Adrenal gland (tissue), 12 donors: Measurements from ENCODE around the gene PLEKHA4. TPM values are rescaled to one million over a fixed set of nuclear protein-coding genes. Genes with fewer than 3 reads are reported as not detected.
A peak's percentile ranks its signal among the peaks of the same experiment; 100 is the strongest.
"Not testable (repeated sequence)": the region's sequence is repeated elsewhere in the genome, so short reads cannot be mapped to it uniquely, and the experiment has no call there.

Experiments
- DNase-seq, 7 donors: peaks; one replicate each; pipeline ENCODE4 v3.0.0-alpha.2; 2019 to 2020
- H3K27ac ChIP-seq, 5 donors: fragments of 200-600 bp; sonication (generic) in 4 of 5; 1 replicate in 3 of 5; 2 replicates in 2 of 5; pipeline versions ENCODE4 v1.5.1 to v1.8.0; 2016 to 2020; ENCODE audit warnings: mild to moderate bottlenecking in 1 of 5
- H3K27me3 ChIP-seq: fragments of 200-600 bp; 2 replicates; pipeline ENCODE4 v1.8.0; 2021
- H3K36me3 ChIP-seq, 2 donors: fragments of 200-600 bp; replicated peaks in 1 of 2; 1 replicate in 1 of 2; 2 replicates in 1 of 2; pipeline versions ENCODE4 v1.5.1 to v1.8.0; 2018 to 2022
- H3K4me1 ChIP-seq, 2 donors: fragments of 200-600 bp; replicated peaks in 1 of 2; 1 replicate in 1 of 2; 2 replicates in 1 of 2; pipeline versions ENCODE4 v1.5.1 to v1.8.0; 2018 to 2021
- H3K4me3 ChIP-seq, 4 donors: fragments of 200-600 bp; sonication (generic) in 3 of 4; one replicate each; pipeline ENCODE4 v1.5.1; 2016 to 2018
- H3K9me3 ChIP-seq, 3 donors: fragments of 200-600 bp; sonication (generic) in 1 of 3; replicated peaks in 1 of 3; 1 replicate in 2 of 3; 2 replicates in 1 of 3; pipeline versions ENCODE4 v1.5.1 to v1.8.0; 2016 to 2021
- CTCF ChIP-seq, 6 experiments: fragments of 450-650 bp in 4 of 6; fragments of 200-600 bp in 2 of 6; sonication (generic) in 1 of 6; IDR thresholded peaks; 1 replicate in 5 of 6; 2 replicates in 1 of 6; pipeline versions ENCODE4 v1.5.1 to v1.8.0; 2016 to 2021; ENCODE audit warnings: antibody characterized with exemption in 6 of 6, mild to moderate bottlenecking in 2 of 6, moderate library complexity in 1 of 6
- POLR2A ChIP-seq, 2 donors: fragments of 450-650 bp; IDR thresholded peaks; one replicate each; pipeline ENCODE4 v1.6.1; 2017; ENCODE audit warnings: antibody characterized with exemption in 2 of 2, mild to moderate bottlenecking in 2 of 2, moderate library complexity in 1 of 2
- WGBS, 4 donors: extraction: QIAGEN DNeasy Blood & Tissue Kit in 2 of 4; methylation state at CpG; one replicate each; pipeline versions ENCODE4 v1.1.5 to v1.1.7; 2013 to 2017; 5-methylcytosine and 5-hydroxymethylcytosine counted together
- intact Hi-C, 2 donors: fragments of 100-400 bp; cut with DNase I; formaldehyde crosslinking; loops; one replicate each; pipeline versions ENCODE4 v1.14.1 to v1.15.0; 2022 to 2023
- polyA plus RNA-seq, 3 donors: library from polyadenylated mRNA; stranded (reverse); fragments of 200-250 nt in 2 of 3; fragments of 350-450 nt in 1 of 3; fragmentation: Illumina TruSeq in 1 of 3; extraction: RNeasy Lipid Tissue Mini Kit (QIAGEN cat#74804) in 1 of 3; gene quantifications; one replicate each; pipeline ENCODE4 v1.2.3, GENCODE V29; 2013 to 2014
- small RNA-seq, 2 donors: library from RNA; depleted of rRNA; stranded (forward); fragments of <200 nt; gene quantifications; one replicate each; pipeline ENCODE3, GENCODE V24; 2016
- total RNA-seq, 9 donors: library from RNA; depleted of rRNA in 4 of 9; stranded (reverse); fragments of >200 nt in 4 of 9; fragments of 120-200 nt in 1 of 9; fragmentation: NEBNext Ultra II Directional in 1 of 9; extraction: Animal tissue kit (Norgen Biotek cat#: 25700) in 1 of 9; gene quantifications; one replicate each; pipeline versions ENCODE4 v1.1.0 to v1.2.4, GENCODE V29; 2013 to 2023
- donor health status: healthy with polysubstance abuse.
- donor health status: Bipolar disorder and iron deficiency.
- donor health status: DM: yes; HTN: yes; CAD: no.
- donor health status: DM: no; HTN: no; CAD: no.
- donor health status: DM: no; HTN: no; CAD: no.
- donor health status: DM: yes; HTN: yes; CAD: no.

The PLEKHA4 gene
- total and polyA plus RNA-seq, 12 donors: 4.5 to 74.6 (median 25.4) TPM

- Histone ChIP-seq H3K27ac (peak overlapping the region in 2 of 5 donors; percentile 77 to 93), H3K36me3 (no peaks in the 10 kb centered on the region), H3K4me1 (peaks cover 0 to 11% of the 10 kb centered on the region in 2 donors), H3K9me3 (no peaks in the 10 kb centered on the region), H3K27me3 (no peaks in the 10 kb centered on the region), H3K4me3 (no peak overlapping the region)
- WGBS, 4 donors: 70 to 86% (median 80%) methylated on average over 3 to 6 of the region's 6 CpGs
- no peak for TF ChIP-seq POLR2A (IDR thresholded peaks at IDR 0.05)
- TF ChIP-seq CTCF (IDR thresholded peaks at IDR 0.05): no peak
- intact Hi-C loops: loop anchor here (2.0 kb wide), 3 partner anchors 39 to 49 kb away; no protein-coding TSS in a partner anchor
- DNase-seq: no peak
Observed at GRCh38 chr19:48794291-48794690, 74.1 kb downstream of the PLEKHA4 start.

GRCh38 chr19:48793271-48793670, 75.1 kb downstream of the PLEKHA4 start:
- intact Hi-C loops: no loop called here
- no peak for DNase-seq
- no peaks in the 10 kb centered on the region for H3K9me3 ChIP-seq
- H3K36me3 ChIP-seq: no peaks in the 10 kb centered on the region
- WGBS, 4 donors: 70 to 89% (median 76%) methylated on average over 6 to 8 of the region's 8 CpGs
- H3K27ac ChIP-seq: no peak overlapping the region
- H3K4me1 ChIP-seq: peaks cover 0 to 11% of the 10 kb centered on the region in 2 donors
- no peaks in the 10 kb centered on the region for H3K27me3 ChIP-seq
- no peak for TF ChIP-seq CTCF (IDR thresholded peaks at IDR 0.05)
- no peak for TF ChIP-seq POLR2A (IDR thresholded peaks at IDR 0.05)
- H3K4me3 ChIP-seq: no peak overlapping the region

- H3K36me3 ChIP-seq, DNase-seq, H3K4me1 ChIP-seq, H3K27ac ChIP-seq, H3K4me3 ChIP-seq, H3K27me3 ChIP-seq, H3K9me3 ChIP-seq: not testable (repeated sequence)
- 78 to 85% (median 82%) methylated on average over 9 of the region's 9 CpGs for WGBS, 4 donors
- intact Hi-C loops: loop anchor here (2.0 to 10.0 kb wide), 2 partner anchors 55 to 113 kb away; partner anchors contain the start of gene NTN5 (in 1 of the 2)
Observed at GRCh38 chr19:48787331-48787730, 81.1 kb downstream of the PLEKHA4 start.

Small RNAs within 50 kb of the gene (small RNA-seq; reads per million reads assigned to genes)
- 0 reads per million in 2 donors for gene RNU6-317P

Other genes with a start within 250 kb of the PLEKHA4 start
Only the 30 nearest of the 32 such genes appear.
- gene DBP, start 231.2 kb downstream of the PLEKHA4 start, total RNA-seq: 10 to 100 TPM; 24.3 to 78.3 (median 49.2) TPM
- gene DBP, start 231.2 kb downstream of the PLEKHA4 start, polyA plus RNA-seq: 10 to 100 TPM; 11.5 to 80.6 (median 57.9) TPM
- gene CA11, start 222.4 kb downstream of the PLEKHA4 start, total RNA-seq: 10 to 100 TPM in 8 of 9 donors, 1 to 10 TPM in 1; 6.0 to 44.2 (median 21.7) TPM
- gene CA11, start 222.4 kb downstream of the PLEKHA4 start, polyA plus RNA-seq: 100 to 1,000 TPM in 1 of 3 donors, 10 to 100 TPM in 2; 17.7 to 125 (median 50.4) TPM
- gene NTN5, start 195.6 kb downstream of the PLEKHA4 start, total RNA-seq: 1 to 10 TPM in 1 of 9 donors, under 1 TPM in 5, not detected in 3; 0.11 to 2.4 (median 0.42) TPM
- gene NTN5, start 195.6 kb downstream of the PLEKHA4 start, polyA plus RNA-seq: 1 to 10 TPM in 2 of 3 donors, under 1 TPM in 1; 0.11 to 2.4 (median 1.1) TPM
- gene FUT2, start 172.6 kb downstream of the PLEKHA4 start, total RNA-seq: not detected
- gene FUT2, start 172.6 kb downstream of the PLEKHA4 start, polyA plus RNA-seq: under 1 TPM in 2 of 3 donors, not detected in 1; 0.03 to 0.24 TPM
- 10 to 100 TPM in 8 of 9 donors, 1 to 10 TPM in 1; 9.4 to 45.9 (median 23.4) TPM for gene MAMSTR, start 148.9 kb downstream of the PLEKHA4 start, total RNA-seq
- 10 to 100 TPM in 2 of 3 donors, 1 to 10 TPM in 1; 8.9 to 57.9 (median 31.9) TPM for gene MAMSTR, start 148.9 kb downstream of the PLEKHA4 start, polyA plus RNA-seq
- 10 to 100 TPM in 8 of 9 donors, 1 to 10 TPM in 1; 7.3 to 23.1 (median 16.7) TPM for gene RASIP1, start 128.0 kb downstream of the PLEKHA4 start, total RNA-seq
- gene RASIP1, start 128.0 kb downstream of the PLEKHA4 start, polyA plus RNA-seq: 10 to 100 TPM in 2 of 3 donors, 1 to 10 TPM in 1; 5.1 to 38.9 (median 34.6) TPM
- 1 to 10 TPM in 3 of 9 donors, under 1 TPM in 3, not detected in 3; 0.70 to 2.9 (median 1.4) TPM for gene IZUMO1, start 121.7 kb downstream of the PLEKHA4 start, total RNA-seq
- gene IZUMO1, start 121.7 kb downstream of the PLEKHA4 start, polyA plus RNA-seq: 1 to 10 TPM in 2 of 3 donors, under 1 TPM in 1; 0.59 to 1.2 (median 1.2) TPM
- gene FUT1, start 116.0 kb downstream of the PLEKHA4 start, total RNA-seq: 1 to 10 TPM; 1.3 to 4.5 (median 2.3) TPM
- gene FUT1, start 116.0 kb downstream of the PLEKHA4 start, polyA plus RNA-seq: 1 to 10 TPM; 1.2 to 1.9 (median 1.7) TPM
- not detected for gene FGF21, start 113.1 kb downstream of the PLEKHA4 start, total RNA-seq
- gene FGF21, start 113.1 kb downstream of the PLEKHA4 start, polyA plus RNA-seq: not detected
- gene BCAT2, start 57.6 kb downstream of the PLEKHA4 start, total RNA-seq: 100 to 1,000 TPM in 7 of 9 donors, 10 to 100 TPM in 2; 57.5 to 163 (median 107) TPM
- 100 to 1,000 TPM in 1 of 3 donors, 10 to 100 TPM in 2; 82.9 to 114 (median 87.6) TPM for gene BCAT2, start 57.6 kb downstream of the PLEKHA4 start, polyA plus RNA-seq
- gene HSD17B14, start 32.1 kb downstream of the PLEKHA4 start, total RNA-seq: 10 to 100 TPM; 18.9 to 63.0 (median 40.1) TPM
- gene HSD17B14, start 32.1 kb downstream of the PLEKHA4 start, polyA plus RNA-seq: 100 to 1,000 TPM in 2 of 3 donors, 1 to 10 TPM in 1; 7.4 to 178 (median 135) TPM
- gene PPP1R15A, start 3.8 kb upstream of the PLEKHA4 start, total RNA-seq: 10 to 100 TPM; 18.2 to 54.6 (median 39.4) TPM
- 100 to 1,000 TPM in 1 of 3 donors, 10 to 100 TPM in 2; 49.2 to 174 (median 73.3) TPM for gene PPP1R15A, start 3.8 kb upstream of the PLEKHA4 start, polyA plus RNA-seq
- gene TULP2, start 30.1 kb upstream of the PLEKHA4 start, total RNA-seq: under 1 TPM in 5 of 9 donors, not detected in 4; 0.14 to 0.72 (median 0.27) TPM
- gene TULP2, start 30.1 kb upstream of the PLEKHA4 start, polyA plus RNA-seq: under 1 TPM in 1 of 3 donors, not detected in 2; 0.07 TPM
- gene NUCB1, start 31.7 kb upstream of the PLEKHA4 start, total RNA-seq: 100 to 1,000 TPM; 117 to 581 (median 289) TPM
- 100 to 1,000 TPM in 2 of 3 donors, 10 to 100 TPM in 1; 98.8 to 189 (median 175) TPM for gene NUCB1, start 31.7 kb upstream of the PLEKHA4 start, polyA plus RNA-seq
- under 1 TPM in 4 of 9 donors, not detected in 5; 0.17 to 0.56 (median 0.33) TPM for gene DHDH, start 65.1 kb upstream of the PLEKHA4 start, total RNA-seq
- gene DHDH, start 65.1 kb upstream of the PLEKHA4 start, polyA plus RNA-seq: 1 to 10 TPM in 1 of 3 donors, under 1 TPM in 2; 0.27 to 2.8 (median 0.47) TPM
- gene BAX, start 86.3 kb upstream of the PLEKHA4 start, total RNA-seq: 10 to 100 TPM; 18.1 to 79.0 (median 56.1) TPM
- gene BAX, start 86.3 kb upstream of the PLEKHA4 start, polyA plus RNA-seq: 10 to 100 TPM; 21.5 to 61.3 (median 41.0) TPM
- gene FTL, start 96.7 kb upstream of the PLEKHA4 start, total RNA-seq: over 10,000 TPM in 1 of 9 donors, 1,000 to 10,000 TPM in 8; 3,284 to 11,726 (median 3,862) TPM
- 1,000 to 10,000 TPM; 2,288 to 7,123 (median 4,274) TPM for gene FTL, start 96.7 kb upstream of the PLEKHA4 start, polyA plus RNA-seq
- gene GYS1, start 124.7 kb upstream of the PLEKHA4 start, total RNA-seq: 10 to 100 TPM; 23.7 to 63.9 (median 36.9) TPM
- gene GYS1, start 124.7 kb upstream of the PLEKHA4 start, polyA plus RNA-seq: 10 to 100 TPM; 35.2 to 45.9 (median 37.7) TPM
- 100 to 1,000 TPM in 2 of 9 donors, 10 to 100 TPM in 7; 45.4 to 143 (median 76.8) TPM for gene RUVBL2, start 125.3 kb upstream of the PLEKHA4 start, total RNA-seq
- 10 to 100 TPM; 41.3 to 93.3 (median 70.7) TPM for gene RUVBL2, start 125.3 kb upstream of the PLEKHA4 start, polyA plus RNA-seq
- gene LHB, start 148.5 kb upstream of the PLEKHA4 start, total RNA-seq: 1 to 10 TPM in 3 of 9 donors, under 1 TPM in 1, not detected in 5; 0.74 to 6.5 (median 1.4) TPM
- 1 to 10 TPM in 2 of 3 donors, under 1 TPM in 1; 0.38 to 8.8 (median 6.0) TPM for gene LHB, start 148.5 kb upstream of the PLEKHA4 start, polyA plus RNA-seq
- gene CGB3, start 155.7 kb upstream of the PLEKHA4 start, total RNA-seq: not detected
- not detected for gene CGB3, start 155.7 kb upstream of the PLEKHA4 start, polyA plus RNA-seq
- not detected for gene CGB2, start 163.3 kb upstream of the PLEKHA4 start, total RNA-seq
- not detected for gene CGB2, start 163.3 kb upstream of the PLEKHA4 start, polyA plus RNA-seq
- gene CGB1, start 168.3 kb upstream of the PLEKHA4 start, total RNA-seq: under 1 TPM in 1 of 9 donors, not detected in 8; 0.53 TPM
- not detected for gene CGB1, start 168.3 kb upstream of the PLEKHA4 start, polyA plus RNA-seq
- gene CGB5, start 175.2 kb upstream of the PLEKHA4 start, total RNA-seq: not detected
- under 1 TPM in 1 of 3 donors, not detected in 2; 0.72 TPM for gene CGB5, start 175.2 kb upstream of the PLEKHA4 start, polyA plus RNA-seq
- not detected for gene CGB8, start 180.5 kb upstream of the PLEKHA4 start, total RNA-seq
- not detected for gene CGB8, start 180.5 kb upstream of the PLEKHA4 start, polyA plus RNA-seq
- under 1 TPM in 2 of 9 donors, not detected in 7; 0.15 to 0.28 TPM for gene CGB7, start 189.1 kb upstream of the PLEKHA4 start, total RNA-seq
- under 1 TPM in 2 of 3 donors, not detected in 1; 0.13 to 0.97 TPM for gene CGB7, start 189.1 kb upstream of the PLEKHA4 start, polyA plus RNA-seq
- gene NTF4, start 196.2 kb upstream of the PLEKHA4 start, total RNA-seq: under 1 TPM in 1 of 9 donors, not detected in 8; 0.55 TPM
- gene NTF4, start 196.2 kb upstream of the PLEKHA4 start, polyA plus RNA-seq: not detected
- gene KCNA7, start 204.1 kb upstream of the PLEKHA4 start, total RNA-seq: not detected
- gene KCNA7, start 204.1 kb upstream of the PLEKHA4 start, polyA plus RNA-seq: not detected
- 100 to 1,000 TPM; 109 to 443 (median 221) TPM for gene SNRNP70, start 216.8 kb upstream of the PLEKHA4 start, total RNA-seq
- 1,000 to 10,000 TPM in 1 of 3 donors, 100 to 1,000 TPM in 2; 114 to 1,255 (median 535) TPM for gene SNRNP70, start 216.8 kb upstream of the PLEKHA4 start, polyA plus RNA-seq
- gene LIN7B, start 245.8 kb upstream of the PLEKHA4 start, total RNA-seq: 10 to 100 TPM in 4 of 9 donors, 1 to 10 TPM in 5; 4.9 to 15.3 (median 9.5) TPM
- gene LIN7B, start 245.8 kb upstream of the PLEKHA4 start, polyA plus RNA-seq: 10 to 100 TPM in 2 of 3 donors, 1 to 10 TPM in 1; 4.4 to 35.2 (median 32.9) TPM